ENCODE data around the gene FAM50A. TPM values are rescaled to one million over a fixed set of nuclear protein-coding genes. Genes with fewer than 3 reads are reported as not detected.

Gene FAM50A
- total and polyA plus RNA-seq, 3 experiments from 2014 or later: 59.6 to 81.3 (median 79.5) TPM

DNA sequence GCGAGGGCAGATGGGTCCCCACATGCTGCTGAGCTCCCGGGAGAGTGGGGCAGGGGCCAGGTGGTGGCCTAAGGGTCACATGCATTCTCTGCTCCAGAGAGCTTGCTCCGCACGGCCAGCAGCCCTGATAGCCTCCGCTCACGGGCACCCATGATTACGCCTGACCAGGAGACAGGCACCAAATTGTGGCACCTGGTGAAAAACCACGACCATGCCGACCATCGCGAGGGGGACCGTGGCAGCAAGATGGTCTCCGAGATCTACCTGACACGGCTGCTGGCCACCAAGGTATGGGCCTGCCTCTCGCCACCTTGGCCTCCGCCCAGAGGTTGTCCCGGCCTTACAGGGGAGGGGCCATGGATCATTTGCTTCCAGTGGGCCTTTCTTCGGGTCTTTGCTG is 25.9 kb downstream of the FAM50A start:
- Histone ChIP-seq H3K4me3 (ENCODE audit: low read length) (no peak overlapping the region), H3K9me3 (ENCODE audit: low read length) (no peaks in the 10 kb centered on the region), H3K27ac (ENCODE audit: low read depth, low read length) (no peak overlapping the region), H3K36me3 (ENCODE audit: insufficient read depth, low read length) (no peaks in the 10 kb centered on the region), H3K4me1 (ENCODE audit: insufficient read depth, low read length) (no peaks in the 10 kb centered on the region), H3K27me3 (ENCODE audit: insufficient read depth, low read length, poor library complexity, severe bottlenecking) (no peaks in the 10 kb centered on the region)
- H3K9me3 Mint-ChIP-seq: no peaks in the 10 kb centered on the region
- peak overlapping the region in 1 of 8 donors; percentile 32 for H3K27ac Mint-ChIP-seq
- H3K36me3 Mint-ChIP-seq: peaks cover 0 to 66% (median 0%) of the 10 kb centered on the region in 3 donors
- H3K4me1 Mint-ChIP-seq: no peaks in the 10 kb centered on the region
- DNase-seq: no peak
- no peak overlapping the region for H3K4me3 Mint-ChIP-seq
- peaks cover 0 to 3% of the 10 kb centered on the region in 2 donors for H3K27me3 Mint-ChIP-seq
- ChIA-PET CTCF (no interaction called here), POLR2A (no interaction called here)

DNA sequence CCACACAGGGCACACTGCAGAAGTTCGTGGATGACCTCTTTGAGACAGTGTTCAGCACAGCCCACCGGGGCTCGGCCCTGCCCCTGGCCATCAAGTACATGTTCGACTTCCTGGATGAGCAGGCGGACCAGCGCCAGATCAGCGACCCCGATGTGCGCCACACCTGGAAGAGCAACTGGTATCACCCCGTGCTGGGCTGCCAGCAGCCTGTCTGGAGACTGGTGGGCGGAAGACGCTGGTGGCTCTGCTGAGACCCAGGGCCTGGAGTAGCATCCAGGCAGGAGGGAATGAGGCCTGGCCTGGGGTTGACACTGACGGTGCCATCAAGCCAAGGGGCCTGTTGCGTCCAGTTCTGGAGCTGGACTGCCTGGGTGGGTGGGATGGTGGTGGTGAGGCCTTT is 26.5 kb downstream of the FAM50A start:
- H3K4me3 ChIP-seq (ENCODE audit: low read length): no peak overlapping the region
- no peaks in the 10 kb centered on the region for H3K36me3 ChIP-seq (ENCODE audit: insufficient read depth, low read length)
- peaks cover 0 to 62% (median 0%) of the 10 kb centered on the region in 3 donors for H3K36me3 Mint-ChIP-seq
- no peak for DNase-seq
- POLR2A ChIA-PET: no interaction called here
- no peaks in the 10 kb centered on the region for H3K4me1 ChIP-seq (ENCODE audit: insufficient read depth, low read length)
- no peak overlapping the region for H3K4me3 Mint-ChIP-seq
- no peaks in the 10 kb centered on the region for H3K27me3 ChIP-seq (ENCODE audit: insufficient read depth, low read length, poor library complexity, severe bottlenecking)
- peaks cover 0 to 4% of the 10 kb centered on the region in 2 donors for H3K27me3 Mint-ChIP-seq
- H3K27ac Mint-ChIP-seq: peak overlapping the region in 1 of 8 donors; percentile 50
- H3K9me3 Mint-ChIP-seq: no peaks in the 10 kb centered on the region
- no peaks in the 10 kb centered on the region for H3K4me1 Mint-ChIP-seq
- no peaks in the 10 kb centered on the region for H3K9me3 ChIP-seq (ENCODE audit: low read length)
- CTCF ChIA-PET: no interaction called here
- H3K27ac ChIP-seq (ENCODE audit: low read depth, low read length): no peak overlapping the region

DNA sequence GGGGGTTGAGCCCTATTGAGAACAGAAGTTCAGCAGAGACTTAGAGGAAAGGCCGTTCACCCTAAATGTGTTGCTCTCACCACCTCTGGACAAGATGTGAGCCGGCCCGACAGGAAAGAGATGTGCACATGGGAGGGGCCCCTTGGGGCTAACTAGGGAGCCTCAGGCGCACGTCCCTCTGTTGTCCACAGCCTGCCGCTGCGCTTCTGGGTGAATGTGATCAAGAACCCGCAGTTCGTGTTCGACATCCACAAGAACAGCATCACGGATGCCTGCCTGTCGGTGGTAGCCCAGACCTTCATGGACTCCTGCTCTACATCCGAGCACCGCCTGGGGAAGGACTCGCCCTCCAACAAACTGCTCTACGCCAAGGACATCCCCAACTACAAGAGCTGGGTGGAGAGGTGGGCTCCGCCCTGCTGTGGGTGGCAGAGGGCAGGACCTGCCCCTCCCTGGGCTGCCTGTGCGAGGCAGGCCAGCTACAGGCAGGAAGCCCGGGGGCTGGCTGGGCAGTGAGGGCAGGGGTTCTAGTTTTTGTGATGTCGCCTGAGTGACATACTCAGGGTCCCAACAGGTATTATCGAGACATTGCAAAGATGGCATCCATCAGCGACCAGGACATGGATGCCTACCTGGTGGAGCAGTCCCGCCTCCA is 27.1 kb downstream of the FAM50A start:
- H3K4me1 Mint-ChIP-seq: no peaks in the 10 kb centered on the region
- POLR2A ChIA-PET: no interaction called here
- H3K36me3 Mint-ChIP-seq: peaks cover 0 to 57% (median 0%) of the 10 kb centered on the region in 3 donors
- H3K4me3 Mint-ChIP-seq: no peak overlapping the region
- Histone ChIP-seq H3K9me3 (ENCODE audit: low read length) (no peaks in the 10 kb centered on the region), H3K4me1 (ENCODE audit: insufficient read depth, low read length) (no peaks in the 10 kb centered on the region), H3K4me3 (ENCODE audit: low read length) (no peak overlapping the region), H3K36me3 (ENCODE audit: insufficient read depth, low read length) (no peaks in the 10 kb centered on the region), H3K27me3 (ENCODE audit: insufficient read depth, low read length, poor library complexity, severe bottlenecking) (no peaks in the 10 kb centered on the region), H3K27ac (ENCODE audit: low read depth, low read length) (no peak overlapping the region)
- no peak overlapping the region for H3K27ac Mint-ChIP-seq
- H3K9me3 Mint-ChIP-seq: no peaks in the 10 kb centered on the region
- CTCF ChIA-PET: no interaction called here
- DNase-seq: no peak
- peaks cover 0 to 4% of the 10 kb centered on the region in 2 donors for H3K27me3 Mint-ChIP-seq

DNA sequence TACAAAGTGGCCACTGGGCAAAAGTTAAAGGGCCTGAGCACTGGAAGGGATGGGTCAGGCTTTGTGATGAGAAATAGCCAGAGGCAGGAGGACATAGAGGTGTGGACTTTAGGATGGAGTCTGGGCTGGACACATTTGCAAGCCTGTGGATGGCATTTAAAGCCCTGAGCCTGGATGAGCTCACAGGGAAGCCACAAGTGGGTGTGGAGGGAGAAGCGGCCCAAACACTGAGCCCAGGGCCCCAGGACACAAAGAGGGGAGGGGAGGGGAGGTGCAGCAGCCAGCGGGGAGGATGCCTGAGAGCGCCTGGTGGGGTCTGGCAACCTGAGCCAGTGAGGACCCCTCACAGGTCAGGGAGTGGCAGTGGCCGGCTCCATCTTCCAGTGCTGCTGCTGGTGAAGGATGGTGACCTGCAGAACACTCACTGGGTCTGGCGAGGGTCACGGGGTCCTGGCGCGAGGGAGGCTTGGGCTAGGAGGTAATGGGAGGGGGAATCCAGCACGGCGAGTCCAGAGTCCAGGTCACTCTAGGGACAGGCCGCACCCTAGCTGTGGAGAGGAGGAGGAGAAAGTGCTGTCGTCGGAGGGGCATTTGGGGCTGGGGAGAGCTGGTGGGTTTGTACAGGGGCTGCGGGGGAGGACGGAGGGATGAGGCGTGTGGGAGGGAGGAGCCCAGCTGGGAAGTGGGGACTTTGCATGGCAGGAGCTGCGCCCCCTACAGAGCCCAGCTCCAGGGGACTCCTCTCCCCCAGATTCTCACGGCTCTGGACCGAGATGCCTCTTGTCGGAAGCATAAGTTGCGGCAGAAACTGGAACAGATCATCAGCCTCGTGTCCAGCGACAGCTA is 28.1 kb downstream of the FAM50A start:
- H3K4me1 Mint-ChIP-seq: no peaks in the 10 kb centered on the region
- peaks cover 0 to 7% of the 10 kb centered on the region in 2 donors for H3K27me3 Mint-ChIP-seq
- no peaks in the 10 kb centered on the region for H3K9me3 Mint-ChIP-seq
- no peaks in the 10 kb centered on the region for H3K27me3 ChIP-seq (ENCODE audit: insufficient read depth, low read length, poor library complexity, severe bottlenecking)
- POLR2A ChIA-PET: no interaction called here
- peak overlapping the region in 1 of 8 donors; percentile 41 for H3K27ac Mint-ChIP-seq
- H3K4me3 ChIP-seq (ENCODE audit: low read length): no peak overlapping the region
- H3K4me3 Mint-ChIP-seq: no peak overlapping the region
- no peak for DNase-seq
- no peaks in the 10 kb centered on the region for H3K36me3 ChIP-seq (ENCODE audit: insufficient read depth, low read length)
- peaks cover 4% of the 10 kb centered on the region for H3K4me1 ChIP-seq (ENCODE audit: insufficient read depth, low read length)
- H3K9me3 ChIP-seq (ENCODE audit: low read length): no peaks in the 10 kb centered on the region
- H3K36me3 Mint-ChIP-seq: peaks cover 0 to 52% (median 0%) of the 10 kb centered on the region in 3 donors
- CTCF ChIA-PET: no interaction called here
- no peak overlapping the region for H3K27ac ChIP-seq (ENCODE audit: low read depth, low read length)

DNA sequence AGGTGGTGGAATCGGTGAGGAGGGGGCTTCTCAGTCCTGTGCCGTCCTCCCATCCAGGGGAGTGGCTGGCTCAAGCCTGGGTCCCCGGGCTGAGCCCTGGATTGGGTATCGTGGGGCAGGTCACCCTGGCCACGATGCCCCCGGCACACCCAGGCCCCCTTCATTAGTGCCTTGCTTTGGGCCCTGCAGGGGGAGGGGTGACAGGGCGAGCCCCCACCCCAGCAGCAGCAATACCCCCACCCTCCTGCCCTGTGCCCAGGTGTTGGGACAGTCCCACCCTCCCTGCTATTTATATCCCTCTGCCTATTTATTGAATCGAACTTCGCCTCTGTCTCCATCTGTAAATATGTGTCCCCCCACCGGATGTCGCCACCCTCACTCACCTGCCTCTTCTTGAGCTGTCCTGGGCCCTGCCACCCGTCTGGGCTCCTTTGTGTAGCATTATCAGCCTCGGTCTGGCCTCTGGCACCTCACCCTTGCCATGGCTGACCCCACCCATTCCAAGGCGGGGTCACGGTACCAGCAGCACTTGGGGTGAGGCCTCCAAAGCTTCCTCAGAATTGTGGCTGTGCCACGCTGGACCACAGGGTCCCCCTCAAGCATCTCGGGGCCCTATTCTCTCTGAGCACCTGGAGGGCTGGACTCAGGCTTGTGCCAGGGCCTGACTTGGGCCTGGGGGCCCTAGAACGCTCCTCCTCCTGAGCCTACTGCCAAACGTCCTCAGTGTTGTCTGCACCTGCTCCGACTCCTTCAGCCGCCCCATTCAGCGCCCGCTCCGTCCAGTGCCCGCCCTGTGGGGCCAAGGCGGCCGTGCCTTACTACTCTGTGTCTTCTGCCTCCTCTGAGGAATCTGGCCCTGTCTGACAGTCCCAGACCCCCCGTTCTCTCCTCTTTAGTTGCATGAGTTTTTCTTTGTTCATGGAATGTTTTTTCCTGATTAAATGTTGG is 29.0 kb downstream of the FAM50A start:
- POLR2A ChIA-PET: no interaction called here
- no peaks in the 10 kb centered on the region for H3K36me3 ChIP-seq (ENCODE audit: insufficient read depth, low read length)
- no peaks in the 10 kb centered on the region for H3K4me1 Mint-ChIP-seq
- H3K27me3 Mint-ChIP-seq: peaks cover 0 to 7% of the 10 kb centered on the region in 2 donors
- H3K36me3 Mint-ChIP-seq: peaks cover 0 to 51% (median 0%) of the 10 kb centered on the region in 3 donors
- DNase-seq: no peak
- no peak overlapping the region for H3K27ac ChIP-seq (ENCODE audit: low read depth, low read length)
- H3K27me3 ChIP-seq (ENCODE audit: insufficient read depth, low read length, poor library complexity, severe bottlenecking): no peaks in the 10 kb centered on the region
- H3K4me1 ChIP-seq (ENCODE audit: insufficient read depth, low read length): peaks cover 10% of the 10 kb centered on the region
- no peaks in the 10 kb centered on the region for H3K9me3 ChIP-seq (ENCODE audit: low read length)
- no peaks in the 10 kb centered on the region for H3K9me3 Mint-ChIP-seq
- CTCF ChIA-PET: no interaction called here
- H3K27ac Mint-ChIP-seq: peak overlapping the region in 4 of 8 donors; percentile 42 to 92 (median 58)
- H3K4me3 ChIP-seq (ENCODE audit: low read length): no peak overlapping the region
- no peak overlapping the region for H3K4me3 Mint-ChIP-seq

DNA sequence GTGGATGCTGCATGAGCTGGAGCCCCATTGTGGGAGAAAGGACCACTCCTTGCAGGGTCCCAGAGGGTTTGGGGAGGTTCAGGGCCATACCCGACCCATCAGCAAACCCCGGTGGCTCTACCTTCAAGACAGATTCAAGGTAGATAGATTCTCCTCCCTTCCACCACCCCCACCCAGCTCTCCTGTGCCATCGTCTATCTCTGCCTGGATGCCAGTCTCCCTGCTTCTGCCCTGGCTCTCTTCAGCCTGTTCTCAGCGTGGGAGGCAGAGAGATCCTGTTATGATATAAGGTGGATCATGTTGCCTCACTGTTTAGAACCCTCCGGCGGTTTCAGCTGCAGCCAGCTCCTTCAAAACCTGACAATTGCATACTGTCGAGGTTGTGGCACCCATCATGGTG is 29.7 kb downstream of the FAM50A start:
- H3K9me3 Mint-ChIP-seq: no peaks in the 10 kb centered on the region
- Histone ChIP-seq H3K4me3 (ENCODE audit: low read length) (no peak overlapping the region), H3K27me3 (ENCODE audit: insufficient read depth, low read length, poor library complexity, severe bottlenecking) (no peaks in the 10 kb centered on the region), H3K4me1 (ENCODE audit: insufficient read depth, low read length) (peaks cover 13% of the 10 kb centered on the region), H3K27ac (ENCODE audit: low read depth, low read length) (no peak overlapping the region), H3K36me3 (ENCODE audit: insufficient read depth, low read length) (no peaks in the 10 kb centered on the region), H3K9me3 (ENCODE audit: low read length) (no peaks in the 10 kb centered on the region)
- no peak overlapping the region for H3K4me3 Mint-ChIP-seq
- ChIA-PET POLR2A (interaction anchor here (0.7 kb wide), 1 partner anchor 53 kb away, joined by 10 read pairs; no protein-coding TSS in a partner anchor), CTCF (no interaction called here)
- no peak for DNase-seq
- peak overlapping the region in 4 of 8 donors; percentile 15 to 72 (median 57) for H3K27ac Mint-ChIP-seq
- peaks cover 0 to 4% (median 3%) of the 10 kb centered on the region in 3 donors for H3K4me1 Mint-ChIP-seq
- H3K27me3 Mint-ChIP-seq: peaks cover 0 to 9% of the 10 kb centered on the region in 2 donors
- H3K36me3 Mint-ChIP-seq: peaks cover 0 to 45% (median 0%) of the 10 kb centered on the region in 3 donors

DNA sequence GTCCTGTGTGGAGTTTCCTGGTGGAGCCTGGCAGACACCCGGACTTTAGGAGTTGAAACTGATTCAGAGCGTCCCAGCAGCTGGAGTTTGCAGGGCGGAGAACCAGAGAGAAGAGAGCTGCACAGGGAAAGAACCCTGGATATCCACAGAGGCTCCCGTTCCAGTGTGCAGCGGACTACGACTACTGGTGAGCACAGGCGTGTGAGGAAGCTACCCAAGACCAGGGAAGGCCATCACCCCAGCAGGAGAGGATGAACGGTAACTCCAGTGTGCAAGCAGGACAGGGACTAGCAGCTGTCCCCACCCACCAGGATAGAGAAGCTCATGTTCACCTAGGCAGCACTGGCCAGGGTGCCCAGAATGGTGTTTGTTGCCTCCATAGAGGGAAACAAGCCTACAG is 32.9 kb downstream of the FAM50A start:
- peak overlapping the region in 3 of 7 donors; percentile 45 to 67 (median 57) for H3K4me3 Mint-ChIP-seq
- H3K9me3 Mint-ChIP-seq: no peaks in the 10 kb centered on the region
- peak overlapping the region in 3 of 8 donors; percentile 79 to 95 (median 86) for H3K27ac Mint-ChIP-seq

More for the DNA sequence above, 32.9 kb downstream of the FAM50A start:
- peaks cover 0 to 10% of the 10 kb centered on the region in 2 donors for H3K27me3 Mint-ChIP-seq
- H3K4me1 Mint-ChIP-seq: peaks cover 6 to 10% (median 10%) of the 10 kb centered on the region in 3 donors
- Histone ChIP-seq H3K27ac (ENCODE audit: low read depth, low read length) (no peak overlapping the region), H3K4me1 (ENCODE audit: insufficient read depth, low read length) (peaks cover 13% of the 10 kb centered on the region), H3K9me3 (ENCODE audit: low read length) (no peaks in the 10 kb centered on the region), H3K36me3 (ENCODE audit: insufficient read depth, low read length) (no peaks in the 10 kb centered on the region), H3K27me3 (ENCODE audit: insufficient read depth, low read length, poor library complexity, severe bottlenecking) (no peaks in the 10 kb centered on the region), H3K4me3 (ENCODE audit: low read length) (no peak overlapping the region)
- peaks cover 0 to 16% (median 0%) of the 10 kb centered on the region in 3 donors for H3K36me3 Mint-ChIP-seq
- DNase-seq: no peak
- ChIA-PET POLR2A (interaction anchor here (0.6 kb wide), 1 partner anchor 19 kb away, joined by 3 read pairs; the partner anchor contains the start of gene PLXNA3), CTCF (interaction anchor here (0.8 kb wide), 1 partner anchor 13 kb away, joined by 3 read pairs; no protein-coding TSS in a partner anchor)
